ENCODE data around the gene TRIM2. TPM values are rescaled to one million over a fixed set of nuclear protein-coding genes. Genes with fewer than 3 reads are reported as not detected.
A peak's percentile ranks its signal among the peaks of the same experiment; 100 is the strongest.

Gene TRIM2
- total and polyA plus RNA-seq, 3 donors from 2014 or later, result 6.1 to 12.8 (median 10.7) TPM

GRCh38 chr4:153218961-153219360 is 14.7 kb downstream of the TRIM2 start:
- Histone ChIP-seq H3K27me3 (no peaks in the 10 kb centered on the region), H3K36me3 (ENCODE audit: low read depth, missing control alignments) (no peaks in the 10 kb centered on the region), H3K27ac (no peak overlapping the region), H3K4me1 (no peaks in the 10 kb centered on the region), H3K9me3 (no peaks in the 10 kb centered on the region), H3K4me3 (no peak overlapping the region)
- WGBS, 2 donors, result 93 to 94% methylated on average over 3 of the region's 3 CpGs
- intact Hi-C loops (cut with DNase I; ENCODE audit: low total_unique reads), result no loop called here
- no peak for TF ChIP-seq POLR2A (IDR thresholded peaks at IDR 0.05)
- no peak for TF ChIP-seq CTCF (IDR thresholded peaks at IDR 0.05)
- DNase-seq, result no peak

DNA sequence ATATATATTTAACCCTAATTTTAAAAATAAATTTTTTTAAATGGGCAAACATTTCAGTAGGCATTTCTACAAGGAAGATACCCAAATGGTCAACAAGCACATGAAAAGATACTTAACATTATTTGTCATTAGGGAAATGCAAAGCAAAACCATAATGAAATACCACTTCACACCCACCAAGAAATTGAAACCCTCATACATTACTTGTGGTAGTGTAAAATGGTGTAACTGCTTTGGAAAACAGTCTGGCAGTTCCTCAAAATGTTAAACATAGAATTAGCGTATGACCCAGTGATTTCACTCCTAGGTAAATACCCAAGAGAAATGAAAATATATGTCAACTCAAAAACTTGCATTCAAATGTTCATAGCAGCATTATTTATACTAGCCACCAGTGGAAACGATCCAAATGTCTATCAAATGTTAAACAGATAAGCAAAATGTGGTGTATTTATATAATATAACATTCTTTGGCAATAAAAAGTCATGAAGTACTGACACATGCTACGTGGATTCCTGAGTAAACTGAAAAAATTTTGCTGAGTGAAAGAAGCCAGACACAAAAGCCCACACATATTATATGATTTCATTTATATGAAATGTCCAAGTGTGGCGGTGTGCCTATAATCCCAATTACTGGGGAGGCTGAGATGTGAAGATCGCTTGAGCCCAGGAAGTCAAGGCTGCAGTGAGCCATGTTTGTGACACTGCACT is 16.6 kb downstream of the TRIM2 start:
- intact Hi-C loops (cut with DNase I; ENCODE audit: low total_unique reads), result no loop called here
- 94% methylated on average over 5 of the region's 5 CpGs for WGBS, 2 donors
- Histone ChIP-seq H3K27ac (no peak overlapping the region), H3K27me3 (no peaks in the 10 kb centered on the region), H3K36me3 (ENCODE audit: low read depth, missing control alignments) (no peaks in the 10 kb centered on the region), H3K4me1 (no peaks in the 10 kb centered on the region), H3K9me3 (no peaks in the 10 kb centered on the region), H3K4me3 (no peak overlapping the region)
- DNase-seq, result no peak
- TF ChIP-seq CTCF (IDR thresholded peaks at IDR 0.05) (no peak), POLR2A (IDR thresholded peaks at IDR 0.05) (no peak)

- peak; percentile 61 for DNase-seq
- H3K4me1 ChIP-seq, result no peaks in the 10 kb centered on the region
- no peaks in the 10 kb centered on the region for H3K36me3 ChIP-seq (ENCODE audit: low read depth, missing control alignments)
- intact Hi-C loops (cut with DNase I; ENCODE audit: low total_unique reads), result no loop called here
- 15 to 18% methylated on average over 23 to 30 of the region's 30 CpGs for WGBS, 2 donors
- H3K27me3 ChIP-seq, result no peaks in the 10 kb centered on the region
- H3K9me3 ChIP-seq, result no peaks in the 10 kb centered on the region
- TF ChIP-seq POLR2A (IDR thresholded peaks at IDR 0.05) (no peak), CTCF (IDR thresholded peaks at IDR 0.05) (no peak)
- peak overlapping the region; percentile 64 to 68 for H3K4me3 ChIP-seq
- peak overlapping the region; percentile 51 to 86 for H3K27ac ChIP-seq
Measured at GRCh38 chr4:153221783-153222706, 17.8 kb downstream of the TRIM2 start.

GRCh38 chr4:153222707-153223426 is 18.6 kb downstream of the TRIM2 start:
- TF ChIP-seq CTCF (IDR thresholded peaks at IDR 0.05) (no peak), POLR2A (IDR thresholded peaks at IDR 0.05) (no peak)
- Histone ChIP-seq H3K9me3 (no peaks in the 10 kb centered on the region), H3K4me3 (peak overlapping the region; percentile 64 to 68), H3K27ac (peak overlapping the region; percentile 51 to 86), H3K27me3 (no peaks in the 10 kb centered on the region), H3K36me3 (ENCODE audit: low read depth, missing control alignments) (no peaks in the 10 kb centered on the region), H3K4me1 (no peaks in the 10 kb centered on the region)
- intact Hi-C loops (cut with DNase I; ENCODE audit: low total_unique reads), result no loop called here
- DNase-seq, result peak; percentile 70
- WGBS, 2 donors, result 0 to 1% methylated on average over 31 to 61 of the region's 61 CpGs
